ENCODE measurements around the gene ARHGEF11. TPM values are rescaled to one million over a fixed set of nuclear protein-coding genes. Genes with fewer than 3 reads are reported as not detected.

Gene ARHGEF11
- total RNA-seq, 1 experiment from 2014 or later, result 38.1 TPM

- TF ChIP-seq HMGXB4 (CRISPR knock-in tag; IDR thresholded peaks at IDR 0.05), result peak; percentile 59; the same call in 1 of the 2 replicates
- no peak for TF ChIP-seq PREB (CRISPR knock-in tag; IDR thresholded peaks at IDR 0.05; ENCODE audit: borderline replicate concordance)
These were observed 44.7 kb upstream of the ARHGEF11 start (continued) for GRCh38 chr1:157090196-157090647.

- no peak overlapping the region for H3K27ac Mint-ChIP-seq
These were observed 44.2 kb upstream of the ARHGEF11 start for GRCh38 chr1:157089789-157090188.

More at GRCh38 chr1:157089789-157090188, 44.2 kb upstream of the ARHGEF11 start:
- ATAC-seq, result peak; percentile 9
- peaks cover 23% of the 10 kb centered on the region for H3K4me1 Mint-ChIP-seq
- no peak for DNase-seq (ENCODE audit: low spot score)
- H3K4me3 Mint-ChIP-seq, result no peak overlapping the region
- TF ChIP-seq ZNF423 (CRISPR knock-in tag; IDR thresholded peaks at IDR 0.05) (no peak), ZNF532 (CRISPR knock-in tag; IDR thresholded peaks at IDR 0.05; ENCODE audit: borderline replicate concordance) (no peak), CREM (CRISPR knock-in tag; IDR thresholded peaks at IDR 0.05) (0 out of 2 replicates have a peak, but pooled peaks have one; percentile 3), ZMAT4 (CRISPR knock-in tag; IDR thresholded peaks at IDR 0.05) (no peak), TEAD1 (CRISPR knock-in tag; IDR thresholded peaks at IDR 0.05) (no peak), ELF4 (CRISPR knock-in tag; IDR thresholded peaks at IDR 0.05; ENCODE audit: low read depth) (no peak), FOXP4 (CRISPR knock-in tag; IDR thresholded peaks at IDR 0.05) (no peak)
- CTCF ChIA-PET, result interaction anchor here (0.5 to 7.7 kb wide), 60 partner anchors 9 to 416 kb away, joined by 3 to 304 read pairs (median 6); partner anchors contain the start of genes ETV3 and ETV3L
- POLR2A ChIA-PET, result interaction anchor here (0.6 to 0.7 kb wide), 2 partner anchors 24 to 66 kb away, joined by 3 to 4 read pairs; no protein-coding TSS in a partner anchor
- H3K9me3 Mint-ChIP-seq, result no peaks in the 10 kb centered on the region
- no peaks in the 10 kb centered on the region; the same call in 1 of the 2 replicates for H3K27me3 Mint-ChIP-seq (ENCODE audit: low read depth)
- H3K36me3 Mint-ChIP-seq, result no peaks in the 10 kb centered on the region
